Body of pancreas (tissue), 4 donors: Measurements from ENCODE around the gene SETDB2.

ENCODE experiments used
- POLR2A ChIP-seq, 3 donors: fragments of 450-650 bp; IDR thresholded peaks; one replicate each; pipeline ENCODE4 v1.6.1; 2016; ENCODE audit warnings: antibody characterized with exemption in 3 of 3, mild to moderate bottlenecking in 2 of 3
- TF ChIP-seq, protein P1 (sequence below), 7 experiments: fragments of 450-650 bp in 4 of 7; fragments of 200-600 bp in 3 of 7; sonication (generic) in 3 of 7; IDR thresholded peaks; one replicate each; pipeline ENCODE4 v1.5.1; 2016 to 2019; ENCODE audit warnings: antibody characterized with exemption in 7 of 7

DNA sequence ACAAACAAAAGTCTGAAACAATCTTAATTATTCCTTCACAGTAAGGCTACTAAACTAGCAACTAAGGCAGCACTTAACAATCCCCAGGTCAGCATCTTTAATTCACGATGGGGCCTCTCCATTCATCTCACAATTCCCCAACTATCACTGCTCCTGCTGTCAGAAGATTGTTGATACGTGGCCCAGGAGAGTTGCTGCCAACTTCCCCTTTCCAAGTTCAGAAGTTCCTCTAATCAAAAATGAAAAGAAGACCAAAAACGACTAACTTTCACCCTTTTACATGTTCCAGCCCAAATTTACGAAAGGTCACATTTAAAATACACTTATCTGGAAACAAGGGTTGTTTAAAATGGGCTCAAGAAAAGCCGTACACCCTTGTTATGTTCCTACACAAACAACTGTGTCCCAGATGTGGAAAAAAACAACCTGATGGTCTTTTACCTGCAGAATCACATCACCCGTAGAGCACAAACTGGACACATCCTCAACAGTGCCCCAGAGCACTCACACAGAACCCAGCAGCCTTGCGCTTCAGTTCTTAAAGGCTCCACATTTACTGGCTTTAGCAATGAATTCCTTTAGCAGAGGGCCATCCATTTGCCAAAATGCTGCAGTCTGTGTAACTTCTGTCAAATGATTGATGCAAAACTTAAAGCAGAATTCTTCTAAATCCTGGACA, 89.7 kb downstream of the SETDB2 start:
- TF ChIP-seq, protein P1, sequence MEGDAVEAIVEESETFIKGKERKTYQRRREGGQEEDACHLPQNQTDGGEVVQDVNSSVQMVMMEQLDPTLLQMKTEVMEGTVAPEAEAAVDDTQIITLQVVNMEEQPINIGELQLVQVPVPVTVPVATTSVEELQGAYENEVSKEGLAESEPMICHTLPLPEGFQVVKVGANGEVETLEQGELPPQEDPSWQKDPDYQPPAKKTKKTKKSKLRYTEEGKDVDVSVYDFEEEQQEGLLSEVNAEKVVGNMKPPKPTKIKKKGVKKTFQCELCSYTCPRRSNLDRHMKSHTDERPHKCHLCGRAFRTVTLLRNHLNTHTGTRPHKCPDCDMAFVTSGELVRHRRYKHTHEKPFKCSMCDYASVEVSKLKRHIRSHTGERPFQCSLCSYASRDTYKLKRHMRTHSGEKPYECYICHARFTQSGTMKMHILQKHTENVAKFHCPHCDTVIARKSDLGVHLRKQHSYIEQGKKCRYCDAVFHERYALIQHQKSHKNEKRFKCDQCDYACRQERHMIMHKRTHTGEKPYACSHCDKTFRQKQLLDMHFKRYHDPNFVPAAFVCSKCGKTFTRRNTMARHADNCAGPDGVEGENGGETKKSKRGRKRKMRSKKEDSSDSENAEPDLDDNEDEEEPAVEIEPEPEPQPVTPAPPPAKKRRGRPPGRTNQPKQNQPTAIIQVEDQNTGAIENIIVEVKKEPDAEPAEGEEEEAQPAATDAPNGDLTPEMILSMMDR (IDR thresholded peaks at IDR 0.05): no peak
- TF ChIP-seq POLR2A (IDR thresholded peaks at IDR 0.05): no peak
